GM19463 (cell line): ENCODE data around the gene GOLGA7B.

Experiments used
- ATAC-seq: cut with Tn5 transposase; IDR thresholded peaks from one replicate; pipeline ENCODE4 v1.9.1; 2021; ENCODE audit warnings: mild to moderate bottlenecking, moderate library complexity; ENCODE audit not compliant: unreplicated experiment

GOLGA7B gene

DNA sequence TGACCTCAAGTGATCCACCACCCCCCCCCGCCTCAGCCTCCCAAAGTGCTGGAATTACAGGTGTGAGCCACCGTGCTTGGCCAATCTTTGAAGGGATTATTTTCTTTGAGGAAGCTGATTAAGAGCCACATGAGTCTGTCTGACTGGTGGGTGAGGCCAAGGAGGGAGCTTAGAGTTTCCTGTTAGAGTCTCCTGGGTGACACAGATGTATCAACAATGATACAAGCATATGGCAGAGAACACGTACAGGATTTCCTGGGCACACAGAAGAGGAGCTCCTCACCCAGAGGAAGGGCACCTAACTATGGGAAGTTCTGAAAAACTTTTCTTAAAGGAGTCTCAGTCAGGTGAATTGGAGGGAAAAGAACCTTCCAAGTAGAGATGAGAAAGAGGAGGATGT lies 69.4 kb downstream of the GOLGA7B start:
- ATAC-seq, result no peak

DNA sequence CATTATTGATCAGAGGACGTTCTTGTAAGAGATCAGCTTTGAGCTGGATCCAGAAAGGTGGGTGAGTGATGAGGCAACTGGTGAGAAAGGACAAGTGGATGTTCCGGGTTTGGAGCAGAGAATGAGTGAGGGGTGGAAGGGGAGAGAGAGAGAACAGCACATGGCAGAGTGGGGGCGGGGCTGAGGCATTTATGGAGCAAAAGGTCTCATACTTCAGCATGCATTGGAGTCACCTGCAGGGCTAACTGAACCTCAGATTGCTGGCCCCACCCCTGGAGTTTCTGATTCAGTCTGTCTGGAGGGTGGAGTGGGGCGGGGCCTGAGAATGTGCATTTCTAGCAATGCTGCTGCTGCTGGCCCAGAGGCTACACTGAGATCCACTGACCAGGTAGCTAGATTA lies 71.2 kb downstream of the GOLGA7B start:
- no peak for ATAC-seq
